Measurements from ENCODE around the gene TBL1X.

TBL1X gene

GRCh38 chrX:9464435-9465371 lies at the start of gene TBL1X:
Gene TBL1X (plus strand): TSS chrX:9465058. CDS start chrX:9653587, 188,529 bp downstream.
- peak; percentile 30 for DNase-seq (ENCODE audit: low read depth)

GRCh38 chrX:9416562-9417348 lies 48.1 kb upstream of the TBL1X start:
- peak; percentile 65 for DNase-seq (ENCODE audit: low read depth)

- no peak for DNase-seq (ENCODE audit: low read depth)
These were observed 46.6 kb upstream of the TBL1X start for GRCh38 chrX:9418262-9418661.

GRCh38 chrX:9420275-9421265 lies 44.3 kb upstream of the TBL1X start:
- peak; percentile 18 for DNase-seq (ENCODE audit: low read depth)

- DNase-seq (ENCODE audit: low read depth), result no peak
These were observed 35.1 kb upstream of the TBL1X start for GRCh38 chrX:9429767-9430166.

- DNase-seq (ENCODE audit: low read depth), result no peak
These were observed 34.4 kb upstream of the TBL1X start for GRCh38 chrX:9430346-9430921.

- DNase-seq (ENCODE audit: low read depth), result no peak
These were observed 33.6 kb upstream of the TBL1X start for GRCh38 chrX:9431281-9431680.

- no peak for DNase-seq (ENCODE audit: low read depth)
These were observed 31.3 kb upstream of the TBL1X start for GRCh38 chrX:9433596-9433995.

GRCh38 chrX:9434051-9434550 lies 30.8 kb upstream of the TBL1X start:
- DNase-seq (ENCODE audit: low read depth), result no peak

- DNase-seq (ENCODE audit: low read depth), result peak; percentile 41
These were observed 29.8 kb upstream of the TBL1X start for GRCh38 chrX:9435086-9435485.

GRCh38 chrX:9436812-9437211 lies 28.0 kb upstream of the TBL1X start:
- no peak for DNase-seq (ENCODE audit: low read depth)

- peak; percentile 77 for DNase-seq (ENCODE audit: low read depth)
These were observed 25.8 kb upstream of the TBL1X start for GRCh38 chrX:9438933-9439494.

- peak; percentile 7 for DNase-seq (ENCODE audit: low read depth)
These were observed 24.6 kb upstream of the TBL1X start for GRCh38 chrX:9440116-9440844.

- DNase-seq (ENCODE audit: low read depth), result no peak
These were observed 22.8 kb upstream of the TBL1X start for GRCh38 chrX:9442056-9442455.

- no peak for DNase-seq (ENCODE audit: low read depth)
These were observed 21.5 kb upstream of the TBL1X start for GRCh38 chrX:9443327-9443726.

- DNase-seq (ENCODE audit: low read depth), result no peak
These were observed 17.0 kb upstream of the TBL1X start for GRCh38 chrX:9447906-9448305.

GRCh38 chrX:9456250-9457074 lies 8.4 kb upstream of the TBL1X start:
- no peak for DNase-seq (ENCODE audit: low read depth)

GRCh38 chrX:9458034-9458433 lies 6.8 kb upstream of the TBL1X start:
- peak; percentile 20 for DNase-seq (ENCODE audit: low read depth)

GRCh38 chrX:9458516-9459078 lies 6.3 kb upstream of the TBL1X start:
- no peak for DNase-seq (ENCODE audit: low read depth)
